Neural progenitor cell (in vitro differentiated cells): ENCODE measurements around the gene EIF4EBP3. TPM values are rescaled to one million over a fixed set of nuclear protein-coding genes. Genes with fewer than 3 reads are reported as not detected.

ENCODE experiments used
- DNase-seq: peaks from one replicate; pipeline ENCODE4 v3.0.0-alpha.2; 2016; ENCODE audit warnings: low spot score
- H2AFZ ChIP-seq: fragments of 200-600 bp; sonication (generic); replicated peaks from 2 replicates; pipeline ENCODE4 v1.6.1; 2016; ENCODE audit warnings: antibody characterized with exemption
- H3F3A ChIP-seq: fragments of 200-600 bp; sonication (generic); 2 replicates; pipeline ENCODE4 v1.6.1; 2016; ENCODE audit warnings: antibody characterized with exemption, low read depth
- H3K27ac ChIP-seq: fragments of 200-600 bp; sonication (generic); 2 replicates; pipeline ENCODE4 v1.5.1; 2016; ENCODE audit warnings: mild to moderate bottlenecking
- H3K27me3 ChIP-seq: fragments of 200-600 bp; sonication (generic); 2 replicates; pipeline ENCODE4 v1.6.1; 2016; ENCODE audit warnings: mild to moderate bottlenecking, moderate library complexity
- H3K36me3 ChIP-seq: fragments of 200-600 bp; sonication (generic); 2 replicates; pipeline ENCODE4 v1.5.1; 2016
- H3K4me1 ChIP-seq: fragments of 200-600 bp; sonication (generic); 2 replicates; pipeline ENCODE4 v1.6.1; 2016; ENCODE audit warnings: mixed run types
- H3K4me2 ChIP-seq: fragments of 200-600 bp; sonication (generic); 2 replicates; pipeline ENCODE4 v1.6.1; 2016
- H3K4me3 ChIP-seq: fragments of 200-600 bp; sonication (generic); 2 replicates; pipeline ENCODE4 v1.5.1; 2016
- H3K79me2 ChIP-seq: fragments of 200-600 bp; sonication (generic); 2 replicates; pipeline ENCODE4 v1.6.1; 2016; ENCODE audit warnings: low read depth
- H3K9ac ChIP-seq: fragments of 200-600 bp; sonication (generic); 2 replicates; pipeline ENCODE4 v1.6.1; 2016
- H3K9me3 ChIP-seq: fragments of 200-600 bp; sonication (generic); 2 replicates; pipeline ENCODE4 v1.5.1; 2016; ENCODE audit warnings: low read depth
- H4K20me1 ChIP-seq: fragments of 200-600 bp; sonication (generic); 2 replicates; pipeline ENCODE4 v1.6.1; 2016; ENCODE audit warnings: low read depth
- H3K27ac Mint-ChIP-seq: 3 replicates; pipeline ENCODE4 v1.8.0; 2021; ENCODE audit warnings: mixed read lengths
- H3K27me3 Mint-ChIP-seq: 2 replicates; pipeline ENCODE4 v1.8.0; 2022; ENCODE audit warnings: low read depth, mild to moderate bottlenecking, inconsistent platforms, moderate library complexity, mixed read lengths; ENCODE audit not compliant: insufficient read depth
- H3K36me3 Mint-ChIP-seq: 3 replicates; pipeline ENCODE4 v1.8.0; 2021; ENCODE audit warnings: mixed read lengths
- H3K4me1 Mint-ChIP-seq: 3 replicates; pipeline ENCODE4 v1.8.0; 2021; ENCODE audit warnings: mixed read lengths
- H3K4me3 Mint-ChIP-seq: 3 replicates; pipeline ENCODE4 v1.8.0; 2021; ENCODE audit warnings: mild to moderate bottlenecking, moderate library complexity, mixed read lengths
- H3K9me3 Mint-ChIP-seq: 3 replicates; pipeline ENCODE4 v1.8.0; 2020; ENCODE audit warnings: mixed read lengths
- EZH2 ChIP-seq: fragments of 200-600 bp; sonication (generic); IDR thresholded peaks from 2 replicates; pipeline ENCODE4 v1.6.1; 2017; ENCODE audit warnings: antibody characterized with exemption, mild to moderate bottlenecking, moderate library complexity
- EZH2phosphoT487 ChIP-seq: fragments of 200-600 bp; sonication (generic); IDR thresholded peaks from 2 replicates; pipeline ENCODE4 v1.6.1; 2017; ENCODE audit warnings: antibody characterized with exemption
- total RNA-seq: library from RNA; depleted of rRNA; stranded (reverse); fragments of >200 nt; gene quantifications from 2 replicates; pipeline ENCODE4 v1.2.3, GENCODE V29; 2015; ENCODE audit warnings: low replicate concordance
- TF ChIP-seq, protein P1 (sequence below): fragments of 200-600 bp; sonication (generic); IDR thresholded peaks from 2 replicates; pipeline ENCODE4 v1.5.1; 2017; ENCODE audit warnings: antibody characterized with exemption, mild to moderate bottlenecking

Gene EIF4EBP3
- total RNA-seq, 1 donor from 2014 or later: 1.1 TPM

DNA sequence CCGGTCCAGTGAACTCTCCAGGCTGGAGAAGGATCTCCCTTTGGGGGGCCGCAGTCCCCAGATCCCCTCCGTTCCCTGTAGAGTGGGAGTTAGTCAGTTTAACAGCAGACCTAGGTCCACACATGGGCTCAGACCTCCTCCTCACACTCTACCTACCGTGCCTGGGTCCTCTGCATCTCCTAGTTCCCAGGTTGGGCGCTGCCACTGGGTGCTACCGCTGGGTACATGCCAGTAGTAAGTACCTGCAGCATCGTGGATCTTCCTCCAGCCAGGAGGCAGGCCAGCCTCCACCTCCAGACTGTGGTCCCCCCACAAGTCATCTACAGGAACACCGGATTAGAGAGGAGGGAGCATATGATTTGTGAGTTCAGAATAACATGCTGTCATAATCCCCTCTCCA, 16.1 kb downstream of the EIF4EBP3 start:
- peak overlapping the region; percentile 44 for H2AFZ ChIP-seq
- H3K27me3 ChIP-seq: no peaks in the 10 kb centered on the region
- H3K4me1 ChIP-seq: peaks cover 12% of the 10 kb centered on the region
- H3K4me3 Mint-ChIP-seq: peak overlapping the region; percentile 93
- peaks cover 13% of the 10 kb centered on the region for H3K36me3 Mint-ChIP-seq
- H3F3A ChIP-seq: no peaks in the 10 kb centered on the region
- H3K9me3 ChIP-seq: no peaks in the 10 kb centered on the region
- no peaks in the 10 kb centered on the region for H3K9me3 Mint-ChIP-seq
- peak overlapping the region; percentile 21 for H3K9ac ChIP-seq
- peaks cover 23% of the 10 kb centered on the region for H3K79me2 ChIP-seq
- TF ChIP-seq, protein P1, sequence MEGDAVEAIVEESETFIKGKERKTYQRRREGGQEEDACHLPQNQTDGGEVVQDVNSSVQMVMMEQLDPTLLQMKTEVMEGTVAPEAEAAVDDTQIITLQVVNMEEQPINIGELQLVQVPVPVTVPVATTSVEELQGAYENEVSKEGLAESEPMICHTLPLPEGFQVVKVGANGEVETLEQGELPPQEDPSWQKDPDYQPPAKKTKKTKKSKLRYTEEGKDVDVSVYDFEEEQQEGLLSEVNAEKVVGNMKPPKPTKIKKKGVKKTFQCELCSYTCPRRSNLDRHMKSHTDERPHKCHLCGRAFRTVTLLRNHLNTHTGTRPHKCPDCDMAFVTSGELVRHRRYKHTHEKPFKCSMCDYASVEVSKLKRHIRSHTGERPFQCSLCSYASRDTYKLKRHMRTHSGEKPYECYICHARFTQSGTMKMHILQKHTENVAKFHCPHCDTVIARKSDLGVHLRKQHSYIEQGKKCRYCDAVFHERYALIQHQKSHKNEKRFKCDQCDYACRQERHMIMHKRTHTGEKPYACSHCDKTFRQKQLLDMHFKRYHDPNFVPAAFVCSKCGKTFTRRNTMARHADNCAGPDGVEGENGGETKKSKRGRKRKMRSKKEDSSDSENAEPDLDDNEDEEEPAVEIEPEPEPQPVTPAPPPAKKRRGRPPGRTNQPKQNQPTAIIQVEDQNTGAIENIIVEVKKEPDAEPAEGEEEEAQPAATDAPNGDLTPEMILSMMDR: no peak
- TF ChIP-seq EZH2phosphoT487 (no peak), EZH2 (no peak)
- no peak for DNase-seq
- H4K20me1 ChIP-seq: no peaks in the 10 kb centered on the region
- H3K36me3 ChIP-seq: no peaks in the 10 kb centered on the region
- peaks cover 7% of the 10 kb centered on the region for H3K27me3 Mint-ChIP-seq
- peak overlapping the region; percentile 87 for H3K4me2 ChIP-seq
- H3K27ac ChIP-seq: no peak overlapping the region
- no peak overlapping the region for H3K27ac Mint-ChIP-seq
- H3K4me1 Mint-ChIP-seq: peaks cover 31% of the 10 kb centered on the region
- peak overlapping the region; percentile 59 for H3K4me3 ChIP-seq

DNA sequence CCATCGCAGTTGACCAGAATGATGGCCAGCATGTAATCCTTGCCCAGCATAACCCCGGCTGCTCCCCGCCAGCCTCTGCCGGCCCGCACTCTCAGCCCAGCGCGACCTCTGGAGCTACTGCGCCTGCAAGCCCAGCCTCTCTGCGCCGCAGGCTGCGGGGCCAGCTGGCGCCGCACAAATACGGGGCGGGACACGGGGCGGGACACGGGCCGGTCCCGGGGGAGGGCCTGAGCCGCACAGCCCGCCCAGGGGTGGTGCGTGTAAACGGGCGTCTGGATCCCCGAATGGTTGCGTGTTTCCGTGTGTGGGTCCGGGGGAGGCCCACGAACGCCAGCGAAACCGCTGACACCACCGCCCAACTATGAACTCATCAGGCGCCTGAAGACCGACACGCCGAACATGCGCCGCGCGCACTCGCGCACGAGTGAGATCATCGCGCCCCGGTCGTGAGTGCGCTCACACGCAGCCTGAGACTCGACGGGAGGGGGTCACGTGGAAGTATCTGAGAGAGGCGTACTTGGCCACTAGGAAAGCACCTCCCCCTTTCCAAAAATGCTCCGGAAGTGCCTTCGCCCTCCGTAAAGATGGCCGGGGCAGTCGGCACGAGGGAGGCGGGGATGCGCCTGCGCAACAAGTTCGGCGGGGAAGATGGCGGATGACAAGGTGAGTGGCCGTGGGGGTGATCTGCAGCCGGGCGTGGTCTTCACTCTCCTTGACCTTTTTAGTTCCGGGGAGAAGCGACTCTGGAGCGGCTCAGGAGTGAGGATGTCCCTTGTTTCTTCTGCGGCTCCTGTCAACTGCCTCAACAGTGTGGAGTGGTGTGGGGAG, 16.9 kb downstream of the EIF4EBP3 start, which contains the start of the genes APBB3 and SLC35A4:
APBB3 (minus strand) TSS at position 403 of the 828 bp plus-strand sequence; CDS start at position 50, 353 bp downstream.
SLC35A4 (plus strand) TSS at position 633 of the 828 bp plus-strand sequence. CDS start 2,342 bp downstream, outside the sequence.
- Histone ChIP-seq H3K36me3 (no peaks in the 10 kb centered on the region), H3K9ac (peak within 1 kb of the TSS; percentile 51), H3K4me1 (peaks cover 12% of the 10 kb centered on the region), H4K20me1 (no peaks in the 10 kb centered on the region), H3K9me3 (no peaks in the 10 kb centered on the region), H3K27ac (no peak within 1 kb of the TSS), H3K27me3 (no peaks in the 10 kb centered on the region), H3K4me2 (peak within 1 kb of the TSS; percentile 87), H3K79me2 (peaks cover 23% of the 10 kb centered on the region), H3K4me3 (peak within 1 kb of the TSS; percentile 59), H3F3A (no peaks in the 10 kb centered on the region), H2AFZ (peak within 1 kb of the TSS; percentile 44)
- peaks cover 31% of the 10 kb centered on the region for H3K4me1 Mint-ChIP-seq
- peaks cover 13% of the 10 kb centered on the region for H3K36me3 Mint-ChIP-seq
- DNase-seq: peak; percentile 93
- peak within 1 kb of the TSS; percentile 83 for H3K27ac Mint-ChIP-seq
- peak within 1 kb of the TSS; percentile 93 for H3K4me3 Mint-ChIP-seq
- TF ChIP-seq EZH2phosphoT487 (no peak), EZH2 (peak; percentile 45)
- TF ChIP-seq, protein P1: no peak
- no peaks in the 10 kb centered on the region for H3K9me3 Mint-ChIP-seq
- peaks cover 7% of the 10 kb centered on the region for H3K27me3 Mint-ChIP-seq

DNA sequence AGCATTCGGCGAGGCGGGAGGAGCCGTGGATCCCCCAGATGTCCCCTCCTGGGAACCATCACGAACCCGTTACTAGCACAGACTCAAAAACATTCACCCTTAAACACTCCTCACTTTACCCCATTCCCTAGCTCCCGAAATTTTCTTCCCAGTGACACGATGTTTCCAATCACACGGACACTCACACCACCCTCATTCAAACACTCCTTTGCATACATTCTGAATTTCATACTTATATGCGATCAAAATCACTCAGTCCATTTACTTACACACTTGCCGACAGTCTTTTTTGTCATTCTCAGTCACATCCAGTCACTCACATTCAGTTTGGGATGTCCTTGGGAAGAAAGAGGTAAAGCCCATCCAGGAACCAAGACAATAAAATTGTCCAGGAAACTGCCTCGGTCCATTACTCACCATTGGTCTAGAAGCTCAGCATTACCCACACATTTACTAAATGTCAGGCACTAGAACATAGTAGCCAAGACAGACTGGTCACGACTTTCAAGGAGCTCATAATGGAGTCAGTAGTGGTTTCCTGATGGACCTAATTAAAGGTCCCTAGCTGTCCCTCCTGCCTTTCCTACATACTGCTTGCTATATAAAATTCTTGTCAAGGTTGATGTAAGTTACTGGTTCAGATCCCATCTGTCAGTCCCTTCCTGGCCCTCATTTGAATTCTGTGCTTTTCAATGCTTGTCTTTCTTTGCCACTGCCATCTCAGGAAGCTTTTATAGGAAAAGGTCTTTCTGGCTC, 17.7 kb downstream of the EIF4EBP3 start:
- H3K27ac ChIP-seq: no peak overlapping the region
- no peaks in the 10 kb centered on the region for H3K9me3 ChIP-seq
- H3K79me2 ChIP-seq: peaks cover 23% of the 10 kb centered on the region
- H3K4me1 Mint-ChIP-seq: peaks cover 31% of the 10 kb centered on the region
- no peaks in the 10 kb centered on the region for H3K27me3 ChIP-seq
- H3K4me2 ChIP-seq: peak overlapping the region; percentile 87
- H3K4me3 ChIP-seq: peak overlapping the region; percentile 59
- no peak for TF ChIP-seq EZH2
- no peak for TF ChIP-seq EZH2phosphoT487
- TF ChIP-seq, protein P1: no peak
- H2AFZ ChIP-seq: peak overlapping the region; percentile 44
- peak overlapping the region; percentile 93 for H3K4me3 Mint-ChIP-seq
- H3K27me3 Mint-ChIP-seq: peaks cover 7% of the 10 kb centered on the region
- H3K9me3 Mint-ChIP-seq: no peaks in the 10 kb centered on the region
- H3K36me3 Mint-ChIP-seq: peaks cover 13% of the 10 kb centered on the region
- H4K20me1 ChIP-seq: no peaks in the 10 kb centered on the region
- no peaks in the 10 kb centered on the region for H3F3A ChIP-seq
- no peaks in the 10 kb centered on the region for H3K36me3 ChIP-seq
- H3K4me1 ChIP-seq: peaks cover 12% of the 10 kb centered on the region
- H3K9ac ChIP-seq: peak overlapping the region; percentile 51
- DNase-seq: no peak
- peak overlapping the region; percentile 50 for H3K27ac Mint-ChIP-seq
